Measurements from ENCODE around the gene THBS1.

Gene THBS1

GRCh38 chr15:39574427-39574826, 6.5 kb upstream of the THBS1 start:
- DNase-seq, result no peak

GRCh38 chr15:39575180-39575579, 5.7 kb upstream of the THBS1 start:
- no peak for DNase-seq

GRCh38 chr15:39578851-39579486, 1.9 kb upstream of the THBS1 start:
- no peak for DNase-seq

- peak in 1 of 2 experiments; percentile 41 for DNase-seq
Observed at GRCh38 chr15:39579487-39580116, 1.3 kb upstream of the THBS1 start.

- peak; percentile 63 to 92 for DNase-seq
Observed at GRCh38 chr15:39580117-39580484, 778 bp upstream of the THBS1 start.

- DNase-seq, result peak in 1 of 2 experiments; percentile 27
Observed at GRCh38 chr15:39581242-39581792, 438 bp downstream of the THBS1 start.

- peak; percentile 51 to 81 for DNase-seq
Observed at GRCh38 chr15:39581793-39582285, 960 bp downstream of the THBS1 start.

- DNase-seq, result no peak
Observed at GRCh38 chr15:39582286-39582976, 1.6 kb downstream of the THBS1 start.

- DNase-seq, result no peak
Observed at GRCh38 chr15:39582977-39583595, 2.2 kb downstream of the THBS1 start.

- DNase-seq, result peak in 1 of 2 experiments; percentile 6
Observed at GRCh38 chr15:39583596-39584265, 2.9 kb downstream of the THBS1 start.

- DNase-seq, result no peak
Observed at GRCh38 chr15:39584266-39584659, 3.4 kb downstream of the THBS1 start.

- no peak for DNase-seq
Observed at GRCh38 chr15:39584662-39585388, 3.9 kb downstream of the THBS1 start.

GRCh38 chr15:39585389-39585841, 4.5 kb downstream of the THBS1 start:
- no peak for DNase-seq

- no peak for DNase-seq
Observed at GRCh38 chr15:39585871-39586301, 5.0 kb downstream of the THBS1 start.

GRCh38 chr15:39586387-39587095, 5.7 kb downstream of the THBS1 start:
- DNase-seq, result no peak

GRCh38 chr15:39587096-39587721, 6.3 kb downstream of the THBS1 start:
- DNase-seq, result no peak

- no peak for DNase-seq
Observed at GRCh38 chr15:39587731-39588530, 7.1 kb downstream of the THBS1 start.

- no peak for DNase-seq
Observed at GRCh38 chr15:39588531-39589192, 7.8 kb downstream of the THBS1 start.

GRCh38 chr15:39589193-39589814, 8.4 kb downstream of the THBS1 start:
- DNase-seq, result no peak
